NT2/D1 (cell line): Measurements from ENCODE around the gene CAV1.

Source experiments
- YY1 ChIP-seq: IDR thresholded peaks from 2 replicates; pipeline ENCODE4 v1.6.1; 2011; ENCODE audit not compliant: insufficient read length, insufficient read depth
- ZNF274 ChIP-seq: IDR thresholded peaks from 2 replicates; pipeline ENCODE4 v1.6.1; 2011; ENCODE audit warnings: mild to moderate bottlenecking, low read depth, low read length

DNA sequence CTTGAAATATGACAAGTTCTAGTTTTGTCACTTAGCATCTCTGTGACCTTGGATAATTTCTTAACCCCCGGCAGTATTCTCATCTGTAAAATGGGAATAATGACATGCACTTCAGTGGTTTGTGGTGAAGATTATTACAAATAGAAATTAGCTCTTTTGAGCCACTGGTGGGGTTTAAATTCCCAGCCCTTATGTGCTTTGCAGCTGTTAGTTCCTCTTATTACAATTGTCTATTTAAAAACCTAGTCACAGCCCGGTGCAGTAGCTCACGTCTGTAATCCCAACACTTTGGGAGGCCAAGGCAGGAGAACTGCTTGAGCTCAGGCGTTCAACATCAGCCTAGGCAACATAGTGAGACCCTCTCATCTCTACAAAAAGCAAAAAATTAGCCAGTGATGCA, 30.1 kb downstream of the CAV1 start:
- no peak for TF ChIP-seq ZNF274
- TF ChIP-seq YY1: no peak
